Measurements from ENCODE around the gene CERCAM.

DNA sequence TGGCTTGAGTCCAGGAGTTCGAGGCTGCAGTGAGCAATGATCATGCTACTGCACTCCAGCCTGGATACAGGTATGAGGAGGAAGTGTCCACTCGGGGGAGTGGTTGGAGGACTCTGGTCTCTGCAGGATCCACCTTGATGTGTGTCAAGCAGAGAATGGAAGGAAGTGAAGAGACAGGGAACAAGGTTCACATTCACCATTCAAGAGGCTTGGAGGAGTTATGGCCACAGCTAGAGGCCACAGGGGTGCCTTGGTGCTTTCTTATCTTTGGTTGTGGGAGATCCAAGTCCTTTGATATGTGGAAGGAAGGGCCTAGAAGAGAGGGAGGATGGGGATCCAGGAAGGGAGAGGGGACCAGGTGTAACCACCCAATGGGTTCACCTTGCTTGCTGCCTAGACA is 5.4 kb upstream of the CERCAM start:
- TF ChIP-seq, protein P1, sequence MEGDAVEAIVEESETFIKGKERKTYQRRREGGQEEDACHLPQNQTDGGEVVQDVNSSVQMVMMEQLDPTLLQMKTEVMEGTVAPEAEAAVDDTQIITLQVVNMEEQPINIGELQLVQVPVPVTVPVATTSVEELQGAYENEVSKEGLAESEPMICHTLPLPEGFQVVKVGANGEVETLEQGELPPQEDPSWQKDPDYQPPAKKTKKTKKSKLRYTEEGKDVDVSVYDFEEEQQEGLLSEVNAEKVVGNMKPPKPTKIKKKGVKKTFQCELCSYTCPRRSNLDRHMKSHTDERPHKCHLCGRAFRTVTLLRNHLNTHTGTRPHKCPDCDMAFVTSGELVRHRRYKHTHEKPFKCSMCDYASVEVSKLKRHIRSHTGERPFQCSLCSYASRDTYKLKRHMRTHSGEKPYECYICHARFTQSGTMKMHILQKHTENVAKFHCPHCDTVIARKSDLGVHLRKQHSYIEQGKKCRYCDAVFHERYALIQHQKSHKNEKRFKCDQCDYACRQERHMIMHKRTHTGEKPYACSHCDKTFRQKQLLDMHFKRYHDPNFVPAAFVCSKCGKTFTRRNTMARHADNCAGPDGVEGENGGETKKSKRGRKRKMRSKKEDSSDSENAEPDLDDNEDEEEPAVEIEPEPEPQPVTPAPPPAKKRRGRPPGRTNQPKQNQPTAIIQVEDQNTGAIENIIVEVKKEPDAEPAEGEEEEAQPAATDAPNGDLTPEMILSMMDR (conservative IDR thresholded peaks at IDR 0.05; ENCODE audit: low read depth in 2 of 2): no peak
- no peak for TF ChIP-seq EZH2phosphoT487 (IDR thresholded peaks at IDR 0.05; ENCODE audit: unreplicated experiment)
- TF ChIP-seq POLR2AphosphoS5 (IDR thresholded peaks at IDR 0.05; ENCODE audit: low read depth): no peak
- no peak for TF ChIP-seq STAT1 (IDR thresholded peaks at IDR 0.05; ENCODE audit: unreplicated experiment)
- no peak for TF ChIP-seq EZH2 (IDR thresholded peaks at IDR 0.05; ENCODE audit: low read depth, unreplicated experiment)
- no peak for TF ChIP-seq JUNB (IDR thresholded peaks at IDR 0.05; ENCODE audit: unreplicated experiment)
- no peak for TF ChIP-seq NANOG (IDR thresholded peaks at IDR 0.05; ENCODE audit: borderline replicate concordance)
- TF ChIP-seq, protein P2, sequence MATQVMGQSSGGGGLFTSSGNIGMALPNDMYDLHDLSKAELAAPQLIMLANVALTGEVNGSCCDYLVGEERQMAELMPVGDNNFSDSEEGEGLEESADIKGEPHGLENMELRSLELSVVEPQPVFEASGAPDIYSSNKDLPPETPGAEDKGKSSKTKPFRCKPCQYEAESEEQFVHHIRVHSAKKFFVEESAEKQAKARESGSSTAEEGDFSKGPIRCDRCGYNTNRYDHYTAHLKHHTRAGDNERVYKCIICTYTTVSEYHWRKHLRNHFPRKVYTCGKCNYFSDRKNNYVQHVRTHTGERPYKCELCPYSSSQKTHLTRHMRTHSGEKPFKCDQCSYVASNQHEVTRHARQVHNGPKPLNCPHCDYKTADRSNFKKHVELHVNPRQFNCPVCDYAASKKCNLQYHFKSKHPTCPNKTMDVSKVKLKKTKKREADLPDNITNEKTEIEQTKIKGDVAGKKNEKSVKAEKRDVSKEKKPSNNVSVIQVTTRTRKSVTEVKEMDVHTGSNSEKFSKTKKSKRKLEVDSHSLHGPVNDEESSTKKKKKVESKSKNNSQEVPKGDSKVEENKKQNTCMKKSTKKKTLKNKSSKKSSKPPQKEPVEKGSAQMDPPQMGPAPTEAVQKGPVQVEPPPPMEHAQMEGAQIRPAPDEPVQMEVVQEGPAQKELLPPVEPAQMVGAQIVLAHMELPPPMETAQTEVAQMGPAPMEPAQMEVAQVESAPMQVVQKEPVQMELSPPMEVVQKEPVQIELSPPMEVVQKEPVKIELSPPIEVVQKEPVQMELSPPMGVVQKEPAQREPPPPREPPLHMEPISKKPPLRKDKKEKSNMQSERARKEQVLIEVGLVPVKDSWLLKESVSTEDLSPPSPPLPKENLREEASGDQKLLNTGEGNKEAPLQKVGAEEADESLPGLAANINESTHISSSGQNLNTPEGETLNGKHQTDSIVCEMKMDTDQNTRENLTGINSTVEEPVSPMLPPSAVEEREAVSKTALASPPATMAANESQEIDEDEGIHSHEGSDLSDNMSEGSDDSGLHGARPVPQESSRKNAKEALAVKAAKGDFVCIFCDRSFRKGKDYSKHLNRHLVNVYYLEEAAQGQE (IDR thresholded peaks at IDR 0.05; ENCODE audit: unreplicated experiment): no peak
- TF ChIP-seq ZNF331 (CRISPR knock-in tag; IDR thresholded peaks at IDR 0.05; ENCODE audit: low read depth): no peak
- TF ChIP-seq CREB1 (CRISPR knock-in tag; IDR thresholded peaks at IDR 0.05; ENCODE audit: low read depth): no peak
- TF ChIP-seq, protein P3, sequence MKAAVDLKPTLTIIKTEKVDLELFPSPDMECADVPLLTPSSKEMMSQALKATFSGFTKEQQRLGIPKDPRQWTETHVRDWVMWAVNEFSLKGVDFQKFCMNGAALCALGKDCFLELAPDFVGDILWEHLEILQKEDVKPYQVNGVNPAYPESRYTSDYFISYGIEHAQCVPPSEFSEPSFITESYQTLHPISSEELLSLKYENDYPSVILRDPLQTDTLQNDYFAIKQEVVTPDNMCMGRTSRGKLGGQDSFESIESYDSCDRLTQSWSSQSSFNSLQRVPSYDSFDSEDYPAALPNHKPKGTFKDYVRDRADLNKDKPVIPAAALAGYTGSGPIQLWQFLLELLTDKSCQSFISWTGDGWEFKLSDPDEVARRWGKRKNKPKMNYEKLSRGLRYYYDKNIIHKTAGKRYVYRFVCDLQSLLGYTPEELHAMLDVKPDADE (IDR thresholded peaks at IDR 0.05): no peak
